Activated CD8-positive, alpha-beta memory T cell treated with anti-CD3 and anti-CD28 coated beads for 1 hour (primary cell): ENCODE data around the gene CDHR5.

Source experiments
- DNase-seq, 2 donors: peaks; one replicate each; pipeline ENCODE4 v3.0.0-alpha.2; 2020; ENCODE audit warnings: low read depth in 1 of 2; ENCODE audit errors: extremely low read depth in 1 of 2

CDHR5 gene

DNA sequence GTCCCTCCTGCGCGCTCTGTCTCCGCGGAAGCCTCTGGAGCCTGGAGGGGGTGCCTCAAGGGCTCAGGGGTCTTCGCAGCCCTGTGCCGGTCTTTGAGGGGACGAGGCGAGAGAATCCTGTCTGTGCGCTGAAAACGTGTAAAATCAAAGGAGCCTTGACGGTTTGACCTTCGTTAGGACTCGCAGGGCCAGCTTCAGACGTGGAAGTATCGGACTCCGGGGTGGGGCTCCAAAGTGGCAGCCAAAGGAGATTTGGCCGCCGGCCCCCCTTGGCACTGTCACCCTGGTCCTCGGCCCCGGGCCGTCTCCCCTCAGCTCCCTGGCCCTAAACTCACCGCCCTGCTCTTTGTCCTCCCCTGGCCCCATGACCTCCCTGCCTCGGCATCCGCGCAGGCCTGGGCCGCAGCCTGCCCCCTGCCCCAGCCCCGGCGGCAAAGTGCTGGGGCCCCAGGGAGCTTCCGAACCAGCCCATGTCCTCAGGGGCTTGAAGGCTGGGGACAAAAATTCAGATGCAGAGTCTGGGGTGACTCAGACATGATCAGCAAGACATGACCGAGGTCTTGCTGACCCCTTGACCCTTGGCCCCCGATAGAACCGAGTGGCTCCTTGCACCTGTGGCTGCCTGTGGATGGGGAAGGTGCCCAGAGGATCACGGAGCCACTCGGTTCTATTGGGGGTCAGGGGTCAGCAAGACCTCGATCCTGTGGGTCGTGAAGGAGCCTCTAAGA lies 55.4 kb downstream of the CDHR5 start:
- no peak for DNase-seq

DNA sequence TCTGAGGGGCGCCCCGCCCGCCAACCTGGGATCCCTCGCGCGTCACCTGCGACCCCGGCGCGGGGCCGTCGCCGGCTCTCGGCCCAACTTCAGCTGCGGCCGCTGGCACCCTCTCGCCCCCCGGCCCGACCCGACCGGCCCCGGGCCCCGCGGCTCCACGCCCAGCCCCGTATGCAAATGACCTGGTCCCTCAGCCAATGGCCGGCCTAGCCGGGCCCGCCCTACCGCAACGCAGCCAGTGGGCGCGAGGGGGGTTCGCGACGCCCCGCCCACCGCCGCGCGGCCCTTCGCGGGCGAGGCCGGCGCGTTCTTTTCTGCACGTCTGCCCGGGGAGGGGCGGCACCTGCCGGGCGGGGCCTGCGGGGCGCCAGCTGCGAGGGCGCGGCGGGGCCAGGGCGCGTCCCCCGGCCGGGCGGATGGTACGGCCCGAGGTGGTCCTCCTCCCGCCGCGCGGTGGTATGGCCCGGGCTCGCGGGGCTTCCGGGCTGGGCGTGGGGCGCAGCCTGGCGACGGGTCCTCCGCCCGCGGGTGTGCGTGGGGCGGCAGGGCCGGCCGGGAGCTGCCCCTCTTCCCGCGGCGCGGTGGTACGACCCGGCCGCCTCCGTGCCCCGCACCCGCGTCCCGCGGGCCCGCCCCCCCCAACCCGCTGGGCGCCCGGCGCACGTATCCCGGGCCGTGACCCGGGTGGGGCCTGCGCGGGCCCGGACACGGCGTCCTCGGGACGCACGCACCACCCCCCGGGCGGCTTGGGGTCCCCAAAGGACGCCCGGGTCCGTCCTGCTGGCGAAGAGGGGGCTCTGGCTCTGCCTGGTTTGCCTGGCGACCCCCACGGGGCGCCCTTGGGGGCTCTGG lies 56.2 kb downstream of the CDHR5 start:
- DNase-seq = peak; percentile 60 to 84

DNA sequence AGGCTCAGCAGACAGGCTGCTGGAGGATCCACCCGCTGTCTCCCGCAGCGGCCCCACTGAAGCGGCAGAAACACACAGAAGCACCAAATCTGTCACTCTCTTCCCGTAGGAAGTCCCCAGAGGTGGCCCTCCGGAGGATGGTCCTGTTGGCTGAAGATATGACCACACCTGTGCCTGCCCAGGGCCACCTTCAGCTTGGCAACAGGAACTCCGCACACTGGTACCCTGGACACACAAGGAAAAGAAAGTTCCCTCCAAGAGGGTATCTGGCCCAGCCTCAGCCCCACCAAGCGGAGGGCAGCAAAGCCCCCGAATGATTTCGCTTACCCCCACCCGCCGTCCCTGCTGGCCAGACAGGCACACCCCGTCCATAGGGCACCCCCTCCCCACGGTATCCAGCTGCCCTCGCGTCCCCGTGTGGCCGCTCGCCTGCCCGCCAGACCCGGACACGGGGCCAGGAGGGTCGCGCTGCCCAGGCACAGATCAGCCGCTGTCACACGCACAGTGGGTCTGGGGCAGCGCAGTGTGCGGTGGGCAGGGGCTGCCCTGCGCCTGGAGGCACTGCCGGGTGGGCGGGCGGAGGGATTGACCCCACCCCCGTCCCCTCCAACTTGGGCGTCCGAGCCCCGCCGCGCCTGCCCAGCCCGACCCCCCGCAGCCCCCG lies 57.0 kb downstream of the CDHR5 start:
- DNase-seq = no peak

DNA sequence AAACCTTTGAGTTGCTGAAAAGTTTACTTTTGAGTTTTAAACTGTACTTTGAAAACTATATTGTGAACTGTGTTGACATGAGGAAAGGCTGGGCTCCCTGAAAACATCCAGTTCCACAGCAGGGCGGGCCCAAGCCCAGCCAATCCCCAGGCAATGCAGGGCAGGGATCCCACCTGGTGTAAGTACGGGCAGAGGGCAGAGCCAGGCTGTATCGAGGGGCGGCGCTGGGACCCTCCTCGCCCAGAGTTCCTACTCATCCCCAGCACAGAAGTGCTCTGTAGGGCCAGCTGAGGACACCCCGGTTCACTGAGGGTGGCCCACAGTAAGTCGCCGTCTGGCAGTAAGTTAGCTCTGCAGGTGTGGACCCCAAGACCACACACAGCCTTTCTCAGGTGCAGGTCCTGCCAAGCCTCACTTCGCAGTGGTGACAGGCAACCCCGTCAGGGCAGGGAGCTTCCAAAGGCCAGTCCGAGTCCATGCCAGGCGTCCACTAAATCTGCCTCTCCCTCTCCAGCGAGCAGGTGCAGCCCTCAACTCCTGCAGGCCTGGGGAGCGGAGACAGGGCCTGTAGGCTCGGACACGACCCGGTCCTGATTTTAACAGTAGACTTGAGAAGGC lies 57.6 kb downstream of the CDHR5 start:
- no peak for DNase-seq
